Nephron progenitor cell (in vitro differentiated cells): ENCODE measurements around the gene HEATR5A.
"Not testable (repeated sequence)": the region's sequence is repeated elsewhere in the genome, so short reads cannot be mapped to it uniquely, and the experiment has no call there.

Experiments used
- DNase-seq: peaks from one replicate; pipeline ENCODE4 v3.0.0; 2021
- H3K27ac Mint-ChIP-seq: 2 replicates; pipeline ENCODE4 v1.8.0; 2021; ENCODE audit warnings: mild to moderate bottlenecking, moderate library complexity, mixed read lengths
- H3K27me3 Mint-ChIP-seq: 2 replicates; pipeline ENCODE4 v1.8.0; 2021; ENCODE audit warnings: mild to moderate bottlenecking, low read depth, mixed read lengths; ENCODE audit not compliant: poor library complexity
- H3K36me3 Mint-ChIP-seq: 2 replicates; pipeline ENCODE4 v1.8.0; 2021; ENCODE audit warnings: low read depth, mixed read lengths
- H3K4me1 Mint-ChIP-seq: 2 replicates; pipeline ENCODE4 v1.8.0; 2021; ENCODE audit warnings: mixed read lengths
- H3K4me3 Mint-ChIP-seq: 2 replicates; pipeline ENCODE4 v1.8.0; 2021; ENCODE audit warnings: mild to moderate bottlenecking, moderate library complexity, mixed read lengths
- H3K9me3 Mint-ChIP-seq: 2 replicates; pipeline ENCODE4 v1.8.0; 2021; ENCODE audit warnings: mild to moderate bottlenecking, moderate library complexity, mixed read lengths
- CTCF ChIP-seq: fragments of 200-600 bp; sonication (generic); IDR thresholded peaks from 2 replicates; pipeline ENCODE4 v1.5.0; 2021; ENCODE audit warnings: antibody characterized with exemption

Gene HEATR5A

GRCh38 chr14:31420319-31421111 is at the start of gene HEATR5A:
Gene HEATR5A, minus strand, starts transcription at chr14:31420550. Its CDS starts 17,575 bp downstream, at chr14:31402975.
- H3K36me3 Mint-ChIP-seq: peaks cover 6% of the 10 kb centered on the region
- H3K9me3 Mint-ChIP-seq: no peaks in the 10 kb centered on the region
- peaks cover 17% of the 10 kb centered on the region for H3K4me1 Mint-ChIP-seq
- H3K4me3 Mint-ChIP-seq: peak within 1 kb of the TSS; percentile 86
- no peak for TF ChIP-seq CTCF
- peak; percentile 98 for DNase-seq
- H3K27me3 Mint-ChIP-seq: peaks cover 3% of the 10 kb centered on the region
- H3K27ac Mint-ChIP-seq: peak within 1 kb of the TSS; percentile 97

- no peak for DNase-seq
- no peak overlapping the region for H3K27ac Mint-ChIP-seq
- peaks cover 5% of the 10 kb centered on the region for H3K27me3 Mint-ChIP-seq
- no peak overlapping the region for H3K4me3 Mint-ChIP-seq
- H3K9me3 Mint-ChIP-seq: no peaks in the 10 kb centered on the region
- H3K4me1 Mint-ChIP-seq: peaks cover 5% of the 10 kb centered on the region
- no peak for TF ChIP-seq CTCF
- H3K36me3 Mint-ChIP-seq: no peaks in the 10 kb centered on the region
Measured at GRCh38 chr14:31466554-31466953, 46.2 kb upstream of the HEATR5A start.

GRCh38 chr14:31465111-31465510 is 44.8 kb upstream of the HEATR5A start:
- no peak overlapping the region for H3K27ac Mint-ChIP-seq
- H3K27me3 Mint-ChIP-seq: peaks cover 4% of the 10 kb centered on the region
- no peak for DNase-seq
- no peaks in the 10 kb centered on the region for H3K36me3 Mint-ChIP-seq
- no peaks in the 10 kb centered on the region for H3K9me3 Mint-ChIP-seq
- H3K4me1 Mint-ChIP-seq: peaks cover 8% of the 10 kb centered on the region
- no peak for TF ChIP-seq CTCF
- H3K4me3 Mint-ChIP-seq: no peak overlapping the region

GRCh38 chr14:31462450-31462849 is 42.1 kb upstream of the HEATR5A start:
- H3K4me1 Mint-ChIP-seq: peaks cover 15% of the 10 kb centered on the region
- not testable (repeated sequence) for H3K4me3 Mint-ChIP-seq, DNase-seq, H3K27ac Mint-ChIP-seq, H3K36me3 Mint-ChIP-seq, H3K27me3 Mint-ChIP-seq, H3K9me3 Mint-ChIP-seq

GRCh38 chr14:31461545-31461944 is 41.2 kb upstream of the HEATR5A start:
- H3K27ac Mint-ChIP-seq: no peak overlapping the region
- H3K4me3 Mint-ChIP-seq: no peak overlapping the region
- DNase-seq: no peak
- peaks cover 7% of the 10 kb centered on the region for H3K27me3 Mint-ChIP-seq
- H3K36me3 Mint-ChIP-seq: no peaks in the 10 kb centered on the region
- H3K9me3 Mint-ChIP-seq: no peaks in the 10 kb centered on the region
- peaks cover 21% of the 10 kb centered on the region for H3K4me1 Mint-ChIP-seq
- TF ChIP-seq CTCF: no peak

GRCh38 chr14:31457665-31458659 is 37.6 kb upstream of the HEATR5A start:
- no peaks in the 10 kb centered on the region for H3K9me3 Mint-ChIP-seq
- H3K4me1 Mint-ChIP-seq: peaks cover 37% of the 10 kb centered on the region
- no peak for DNase-seq
- peaks cover 8% of the 10 kb centered on the region for H3K36me3 Mint-ChIP-seq
- no peak for TF ChIP-seq CTCF
- H3K4me3 Mint-ChIP-seq: peak overlapping the region; percentile 96
- peaks cover 4% of the 10 kb centered on the region for H3K27me3 Mint-ChIP-seq
- no peak overlapping the region for H3K27ac Mint-ChIP-seq
